ENCODE data around the gene MARCHF4. TPM values are rescaled to one million over a fixed set of nuclear protein-coding genes. Genes with fewer than 3 reads are reported as not detected.

The MARCHF4 gene
- total RNA-seq, 1 experiment from 2014 or later = 1.3 TPM

- H3K36me3 ChIP-seq (ENCODE audit: control insufficient read depth, insufficient read depth, low read length) = no peaks in the 10 kb centered on the region
- H3K27ac ChIP-seq (ENCODE audit: low read length) = no peak overlapping the region
- TF ChIP-seq CTCF (IDR thresholded peaks at IDR 0.05) (no peak), TCF7L2 (IDR thresholded peaks at IDR 0.05; ENCODE audit: low read depth, low read length) (no peak), SIN3A (IDR thresholded peaks at IDR 0.05; ENCODE audit: borderline replicate concordance, insufficient read depth, low read depth, low read length) (no peak), REST (IDR thresholded peaks at IDR 0.05; ENCODE audit: insufficient read depth in 1 of 2, low read depth in 2 of 2, low read length in 1 of 2) (no peak), POLR2AphosphoS5 (IDR thresholded peaks at IDR 0.05; ENCODE audit: low read depth, low read length) (no peak)
- BruUV-seq (replicated peaks) = no TSS peak
- in situ Hi-C loops (cut with HindIII; ENCODE audit: low pct_unique_long_range_greater_than_20kb, low sequenced_read_pairs) (no loop called here), intact Hi-C loops (cut with micrococcal nuclease; ENCODE audit: unreplicated experiment) (no loop called here)
- DNase-seq (ENCODE audit: low read depth, low spot score) = no peak
- no peaks in the 10 kb centered on the region for H3K27me3 ChIP-seq (ENCODE audit: control insufficient read depth, insufficient read depth, low read length)
- no peaks in the 10 kb centered on the region for H3K4me1 ChIP-seq (ENCODE audit: control insufficient read depth, insufficient read depth, low read length)
- no peaks in the 10 kb centered on the region for H3K9me3 ChIP-seq (ENCODE audit: control insufficient read depth, insufficient read depth, low read depth, low read length)
- ChIA-PET POLR2A (no interaction called here), CTCF (no interaction called here)
- no peak for ATAC-seq
- no peak overlapping the region for H3K4me3 ChIP-seq (ENCODE audit: low read depth in 2 of 2, low read length in 2 of 2)
Observed at GRCh38 chr2:216341121-216341520, 31.2 kb downstream of the MARCHF4 start.

- CTCF ChIA-PET = no interaction called here
- no peak for DNase-seq (ENCODE audit: low read depth, low spot score)
- Histone ChIP-seq H3K27me3 (ENCODE audit: control insufficient read depth, insufficient read depth, low read length) (no peaks in the 10 kb centered on the region), H3K27ac (ENCODE audit: low read length) (no peak overlapping the region), H3K9me3 (ENCODE audit: control insufficient read depth, insufficient read depth, low read depth, low read length) (no peaks in the 10 kb centered on the region), H3K4me1 (ENCODE audit: control insufficient read depth, insufficient read depth, low read length) (no peaks in the 10 kb centered on the region), H3K4me3 (ENCODE audit: low read depth in 2 of 2, low read length in 2 of 2) (no peak overlapping the region), H3K36me3 (ENCODE audit: control insufficient read depth, insufficient read depth, low read length) (no peaks in the 10 kb centered on the region)
- BruUV-seq (replicated peaks) = no TSS peak
- POLR2A ChIA-PET = no interaction called here
- no peak for ATAC-seq
- in situ Hi-C loops (cut with HindIII; ENCODE audit: low pct_unique_long_range_greater_than_20kb, low sequenced_read_pairs) (no loop called here), intact Hi-C loops (cut with micrococcal nuclease; ENCODE audit: unreplicated experiment) (no loop called here)
- TF ChIP-seq SIN3A (IDR thresholded peaks at IDR 0.05; ENCODE audit: borderline replicate concordance, insufficient read depth, low read depth, low read length) = no peak
- TF ChIP-seq CTCF (IDR thresholded peaks at IDR 0.05) = no peak
- TF ChIP-seq REST (IDR thresholded peaks at IDR 0.05; ENCODE audit: insufficient read depth in 1 of 2, low read depth in 2 of 2, low read length in 1 of 2) = no peak
- no peak for TF ChIP-seq TCF7L2 (IDR thresholded peaks at IDR 0.05; ENCODE audit: low read depth, low read length)
- TF ChIP-seq POLR2AphosphoS5 (IDR thresholded peaks at IDR 0.05; ENCODE audit: low read depth, low read length) = no peak
Observed at GRCh38 chr2:216340280-216340631, 32.0 kb downstream of the MARCHF4 start.
